ENCODE measurements around the gene TREML4.

TREML4 gene

GRCh38 chr6:41255638-41256246 lies 27.6 kb downstream of the TREML4 start:
- DNase-seq, result no peak

GRCh38 chr6:41256383-41256782 lies 28.2 kb downstream of the TREML4 start:
- no peak for DNase-seq

GRCh38 chr6:41257369-41258195 lies 29.4 kb downstream of the TREML4 start:
- no peak for DNase-seq

GRCh38 chr6:41258196-41258493 lies 30.0 kb downstream of the TREML4 start:
- DNase-seq, result no peak

- DNase-seq, result no peak
These were observed 34.3 kb downstream of the TREML4 start for GRCh38 chr6:41262401-41262800.

- no peak for DNase-seq
These were observed 35.1 kb downstream of the TREML4 start for GRCh38 chr6:41263267-41263666.

GRCh38 chr6:41266541-41266940 lies 38.4 kb downstream of the TREML4 start:
- DNase-seq, result no peak

- DNase-seq, result no peak
These were observed 40.3 kb downstream of the TREML4 start for GRCh38 chr6:41268478-41268877.

- no peak for DNase-seq
These were observed 41.0 kb downstream of the TREML4 start for GRCh38 chr6:41269166-41269565.

GRCh38 chr6:41269716-41270115 lies 41.6 kb downstream of the TREML4 start:
- no peak for DNase-seq

GRCh38 chr6:41271901-41272395 lies 43.8 kb downstream of the TREML4 start:
- DNase-seq, result no peak

GRCh38 chr6:41272591-41273240 lies 44.6 kb downstream of the TREML4 start:
- DNase-seq, result no peak

GRCh38 chr6:41273714-41274113 lies 45.6 kb downstream of the TREML4 start:
- DNase-seq, result no peak

- no peak for DNase-seq
These were observed 46.1 kb downstream of the TREML4 start for GRCh38 chr6:41274256-41274655.

- no peak for DNase-seq
These were observed 47.3 kb downstream of the TREML4 start for GRCh38 chr6:41275489-41275888.

- no peak for DNase-seq
These were observed 49.5 kb downstream of the TREML4 start for GRCh38 chr6:41277605-41278004.

- peak; percentile 63 to 70 for DNase-seq
These were observed 50.7 kb downstream of the TREML4 start for GRCh38 chr6:41278699-41279405.

- DNase-seq, result no peak
These were observed 52.4 kb downstream of the TREML4 start for GRCh38 chr6:41280381-41281057.

- DNase-seq, result no peak
These were observed 55.5 kb downstream of the TREML4 start for GRCh38 chr6:41283600-41283999.

- DNase-seq, result no peak
These were observed 56.6 kb downstream of the TREML4 start for GRCh38 chr6:41284726-41285125.

GRCh38 chr6:41286544-41287346 lies 58.6 kb downstream of the TREML4 start, which contains the start of gene TREM1:
TREM1 (minus strand) TSS chr6:41286682; CDS start chr6:41286655, 27 bp downstream.
- DNase-seq, result no peak
